HG03521 (cell line): Measurements from ENCODE around the gene RBM42.
"Not testable (repeated sequence)": the region's sequence is repeated elsewhere in the genome, so short reads cannot be mapped to it uniquely, and the experiment has no call there.

Source experiments
- ATAC-seq: cut with Tn5 transposase; IDR thresholded peaks from one replicate; pipeline ENCODE4 v1.9.1; 2021; ENCODE audit warnings: mild to moderate bottlenecking, moderate library complexity; ENCODE audit not compliant: unreplicated experiment

RBM42 gene

DNA sequence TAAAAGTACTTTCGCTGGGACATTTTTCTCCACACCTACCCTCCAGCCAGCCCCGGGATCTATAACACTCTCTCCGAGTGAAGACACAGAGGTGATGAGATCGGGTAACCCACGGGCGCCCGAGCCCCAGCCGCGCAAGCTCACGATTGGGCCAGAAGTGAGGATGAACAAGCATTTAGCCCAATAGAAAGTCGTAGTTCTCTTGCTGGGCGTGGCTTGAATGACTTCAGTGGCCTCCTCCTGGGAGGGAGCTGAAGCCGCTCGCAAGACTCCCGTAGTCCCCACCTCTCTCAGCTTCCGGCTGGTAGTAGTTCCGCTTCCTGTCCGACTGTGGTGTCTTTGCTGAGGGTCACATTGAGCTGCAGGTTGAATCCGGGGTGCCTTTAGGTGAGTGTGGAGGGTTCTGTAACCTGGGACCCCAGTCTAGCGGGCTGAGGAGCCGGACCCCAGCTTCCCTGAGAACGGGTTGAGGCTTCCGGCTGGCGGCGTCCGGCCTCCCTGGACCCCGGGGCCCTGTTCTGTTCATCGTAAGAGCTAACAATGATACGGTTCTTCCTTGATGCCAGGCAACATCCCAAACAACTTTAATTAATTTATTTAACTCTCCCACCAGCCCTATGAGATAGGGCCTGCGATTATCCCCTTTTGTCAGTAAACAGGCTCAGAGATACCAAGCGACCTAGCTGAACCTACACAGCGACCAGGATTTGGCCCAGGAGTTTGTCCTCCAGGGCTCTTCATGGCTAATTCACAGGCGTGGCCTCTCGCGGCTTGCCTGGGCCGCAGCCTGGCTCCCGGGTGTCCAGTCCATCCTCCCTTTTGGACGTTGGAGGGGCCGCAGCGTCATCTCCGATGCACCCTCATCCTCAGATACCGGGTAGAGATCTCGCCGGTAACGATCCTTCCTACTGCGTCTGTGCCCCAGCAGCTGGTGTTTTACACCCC is 19.5 kb downstream of the RBM42 start, which contains the start of gene COX6B1:
Gene COX6B1 (plus strand): TSS at position 307 of the 945 bp plus-strand sequence. CDS start 2,921 bp downstream, outside the sequence.
- ATAC-seq = peak; percentile 55

DNA sequence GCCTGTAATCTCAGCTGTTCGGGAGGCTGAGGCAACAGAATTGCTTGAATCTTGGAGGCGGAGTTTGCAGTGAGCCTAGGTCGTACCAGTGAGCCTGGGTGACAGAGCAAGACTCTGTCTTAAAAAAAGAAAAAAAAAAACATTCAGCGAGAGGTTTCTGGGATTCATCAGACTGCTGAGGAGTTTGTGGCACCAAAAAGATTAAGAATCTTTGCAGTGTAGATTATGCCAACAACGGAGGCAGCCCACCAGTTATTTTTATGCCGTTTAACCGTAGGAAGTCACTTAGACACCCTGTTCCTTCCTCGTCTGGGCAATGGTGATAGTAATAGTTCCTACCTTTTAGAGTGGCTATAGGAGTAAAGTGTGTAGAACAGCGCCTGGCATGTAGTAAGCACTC is 21.7 kb downstream of the RBM42 start:
- no peak for ATAC-seq

DNA sequence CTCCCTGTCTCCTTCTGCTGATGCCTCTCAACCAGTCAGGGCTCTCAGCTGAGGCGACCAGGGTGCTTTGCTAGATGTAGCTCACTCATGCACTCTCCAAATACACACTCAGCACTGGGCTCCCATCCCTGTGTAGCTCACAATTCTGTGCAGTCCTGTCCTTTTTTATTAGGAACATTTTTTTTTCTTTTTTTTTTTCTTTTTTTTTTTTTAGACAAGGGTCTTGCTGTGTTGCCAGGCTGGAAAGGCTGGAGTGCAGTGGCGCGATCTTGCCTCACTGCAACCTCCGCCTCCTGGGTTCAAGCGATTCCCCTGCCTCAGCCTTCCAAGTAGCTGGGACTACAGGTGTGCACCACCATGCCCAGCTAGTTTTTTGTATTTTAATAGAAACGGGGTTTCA is 26.0 kb downstream of the RBM42 start:
- not testable (repeated sequence) for ATAC-seq

DNA sequence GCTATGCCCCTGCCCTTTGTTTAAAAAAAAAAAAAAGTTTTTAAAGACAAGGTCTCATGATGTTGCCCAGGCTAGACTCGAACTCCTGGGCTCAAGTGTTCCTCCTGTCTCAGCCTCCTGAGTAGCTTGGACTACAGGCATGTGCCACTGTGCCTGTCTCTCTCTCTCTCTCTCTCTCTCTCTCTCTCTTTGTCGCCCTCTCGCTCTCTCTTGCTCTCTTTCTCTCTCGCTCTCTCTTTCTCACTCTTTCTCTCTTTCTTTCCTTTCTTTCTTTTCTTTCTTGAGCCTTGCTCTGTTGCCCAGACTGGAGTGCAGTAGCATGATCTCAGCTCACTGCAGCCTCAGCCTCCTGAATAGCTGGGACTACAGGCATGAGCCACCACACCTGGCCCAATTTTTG is 26.8 kb downstream of the RBM42 start:
- no peak for ATAC-seq

DNA sequence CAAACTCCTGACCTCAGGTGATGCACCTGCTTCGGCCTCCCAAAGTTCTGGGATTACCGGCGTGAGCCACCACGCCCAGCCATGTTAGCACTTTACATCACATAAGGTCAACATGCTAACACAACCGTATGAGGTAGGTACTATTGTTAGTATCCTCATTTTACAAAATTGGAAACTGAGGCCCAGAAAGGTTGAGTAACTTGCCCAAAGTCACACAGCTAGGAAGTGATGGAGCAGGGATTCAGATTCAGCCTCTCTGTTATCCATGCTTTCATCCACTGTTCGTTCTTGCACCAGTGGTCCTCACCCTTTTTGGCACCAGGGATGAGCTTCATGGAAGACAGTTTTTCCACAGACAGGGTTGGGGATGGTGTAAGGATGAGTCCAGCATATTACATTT is 27.9 kb downstream of the RBM42 start:
- no peak for ATAC-seq

DNA sequence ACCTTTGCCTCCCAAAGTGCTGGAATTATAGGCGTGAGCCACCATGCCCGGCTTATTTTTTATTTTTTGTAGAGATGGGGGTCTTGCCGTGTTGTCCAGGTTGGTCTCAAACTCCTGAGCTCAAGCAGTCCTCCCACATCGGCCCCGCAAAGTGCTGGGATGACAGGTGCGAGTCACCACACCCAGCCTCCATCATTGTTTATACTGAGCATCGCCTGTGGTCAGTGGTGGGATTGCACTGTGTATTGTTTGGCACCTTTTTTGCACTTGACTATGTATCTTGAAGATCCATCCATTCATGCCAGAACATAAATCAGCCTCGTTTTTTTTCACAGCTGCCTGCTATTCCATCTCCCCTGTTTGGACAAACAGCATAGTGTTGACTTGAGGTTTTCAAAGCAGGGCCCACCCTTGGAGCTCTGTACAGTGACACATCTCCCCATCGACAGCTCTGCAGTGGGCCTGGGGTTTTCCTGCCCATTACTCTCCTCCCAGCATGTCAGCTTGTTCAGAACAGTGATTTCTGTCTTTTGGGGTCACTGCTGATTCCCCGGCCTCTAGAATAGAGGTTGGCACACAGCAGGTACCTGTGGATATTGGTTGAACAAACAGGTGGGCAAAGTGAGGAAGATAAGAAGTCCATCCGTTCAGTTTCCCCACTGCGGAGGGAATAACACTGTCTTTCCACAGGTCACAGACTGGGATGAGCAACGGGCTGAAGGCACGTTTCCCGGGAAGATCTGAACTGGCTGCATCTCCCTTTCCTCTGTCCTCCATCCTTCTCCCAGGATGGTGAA is 29.3 kb downstream of the RBM42 start:
- no peak for ATAC-seq

DNA sequence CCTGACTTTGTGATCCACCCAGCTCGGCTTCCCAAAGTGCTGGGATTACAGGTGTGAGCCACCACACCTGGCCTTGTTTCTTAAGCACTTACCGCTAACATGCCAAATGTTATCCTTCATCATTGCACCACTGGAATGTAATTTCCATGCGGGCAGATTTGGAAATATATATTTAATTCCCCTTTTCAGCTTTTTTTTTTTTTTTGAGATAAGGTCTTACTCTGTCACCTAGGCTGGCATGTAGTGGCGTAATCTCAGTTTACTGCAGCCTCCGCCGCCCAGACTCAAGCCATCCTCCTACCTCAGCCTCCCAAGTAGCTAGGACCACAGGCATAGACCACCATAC is 33.1 kb downstream of the RBM42 start:
- ATAC-seq = no peak

DNA sequence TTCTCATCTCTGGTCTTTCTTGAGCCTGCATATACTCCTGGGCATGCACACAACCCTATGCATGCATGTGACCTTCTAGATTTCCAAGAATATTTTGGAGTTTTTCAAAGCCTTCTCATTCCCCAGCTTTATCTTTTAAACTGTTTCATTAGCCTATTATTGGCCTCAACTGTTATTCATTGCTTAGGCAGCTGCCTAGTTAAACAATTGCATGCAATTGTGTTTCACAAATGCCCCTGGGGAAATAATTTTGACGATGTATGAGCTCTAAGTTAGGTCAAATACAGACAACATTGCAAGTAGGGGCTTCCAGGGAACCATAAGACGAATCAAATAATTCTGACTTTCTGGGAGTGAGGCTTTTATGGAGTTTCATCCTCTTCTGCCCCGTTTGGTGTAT is 35.1 kb downstream of the RBM42 start:
- no peak for ATAC-seq

DNA sequence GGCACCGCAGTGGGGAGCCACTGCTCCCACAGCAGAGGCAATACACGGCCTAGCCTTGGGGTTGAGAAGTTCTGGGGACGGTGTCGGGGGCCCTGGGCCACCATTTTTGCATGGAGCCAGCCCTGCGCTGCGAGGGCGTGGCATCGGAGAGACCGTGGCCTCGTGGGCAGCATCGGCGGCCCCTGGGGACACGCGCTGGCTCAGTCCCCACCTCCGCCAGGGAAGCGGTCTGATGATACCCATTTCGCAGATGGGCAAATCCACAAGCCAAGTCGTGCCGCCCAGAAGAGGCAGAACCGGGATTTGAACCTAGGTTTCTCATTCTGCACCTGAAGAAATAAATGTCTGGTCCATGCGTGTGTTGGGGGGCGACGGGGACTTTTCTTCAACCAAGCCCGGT is 36.3 kb downstream of the RBM42 start:
- no peak for ATAC-seq

DNA sequence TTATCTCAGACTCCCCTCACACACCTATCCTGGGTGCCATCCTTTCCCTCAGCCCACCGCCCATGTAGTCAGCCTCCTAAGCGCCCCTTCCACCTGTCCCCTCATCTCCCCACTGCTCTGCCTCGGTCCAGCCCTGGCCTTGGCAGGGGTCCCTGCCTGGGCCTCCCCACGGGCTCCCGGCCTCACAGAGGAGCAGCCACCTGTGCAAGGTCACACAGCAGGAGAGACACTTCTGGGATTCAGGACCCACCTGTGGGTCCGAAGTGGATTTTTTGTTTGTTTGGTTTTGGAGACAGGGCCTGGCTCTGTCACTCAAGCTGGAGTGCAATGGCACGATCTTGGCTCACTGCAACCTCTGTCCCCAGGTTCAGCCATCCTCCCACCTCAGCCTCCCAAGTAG is 36.8 kb downstream of the RBM42 start:
- ATAC-seq = no peak

DNA sequence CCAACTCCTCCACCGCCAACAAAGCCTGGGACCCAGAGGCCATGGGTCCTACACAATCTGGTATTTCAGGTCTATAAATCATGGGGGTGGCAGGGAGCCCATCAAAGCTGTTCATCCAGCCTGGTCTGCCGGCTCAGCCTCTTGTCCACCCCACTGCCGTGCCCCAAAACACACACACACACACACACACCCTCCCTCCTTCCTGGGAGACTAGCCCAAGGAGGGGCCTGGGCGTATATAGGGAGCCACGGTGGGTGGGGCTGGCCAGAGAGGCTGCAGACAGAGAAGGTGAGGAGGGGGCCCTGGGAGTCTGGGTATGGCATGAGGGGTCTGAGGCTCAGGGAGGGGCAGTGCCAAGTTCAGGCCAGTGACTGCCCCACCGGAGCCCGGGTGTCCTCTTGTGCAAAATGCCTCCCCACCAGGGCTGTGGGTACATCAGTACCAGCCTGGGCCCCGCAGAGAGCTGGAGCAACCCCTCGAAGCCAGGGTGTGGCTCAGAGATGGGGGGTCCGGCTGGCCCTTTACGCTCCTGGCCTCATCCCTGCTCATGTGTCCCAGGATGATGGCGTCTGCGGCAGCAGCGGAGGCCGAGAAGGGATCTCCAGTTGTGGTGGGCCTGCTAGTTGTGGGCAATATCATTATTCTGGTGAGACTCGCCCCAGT is 37.5 kb downstream of the RBM42 start, which contains the start of gene UPK1A:
Gene UPK1A (plus strand): TSS at position 267 of the 663 bp plus-strand sequence. CDS start 296 bp downstream, at position 563.
- ATAC-seq = no peak

DNA sequence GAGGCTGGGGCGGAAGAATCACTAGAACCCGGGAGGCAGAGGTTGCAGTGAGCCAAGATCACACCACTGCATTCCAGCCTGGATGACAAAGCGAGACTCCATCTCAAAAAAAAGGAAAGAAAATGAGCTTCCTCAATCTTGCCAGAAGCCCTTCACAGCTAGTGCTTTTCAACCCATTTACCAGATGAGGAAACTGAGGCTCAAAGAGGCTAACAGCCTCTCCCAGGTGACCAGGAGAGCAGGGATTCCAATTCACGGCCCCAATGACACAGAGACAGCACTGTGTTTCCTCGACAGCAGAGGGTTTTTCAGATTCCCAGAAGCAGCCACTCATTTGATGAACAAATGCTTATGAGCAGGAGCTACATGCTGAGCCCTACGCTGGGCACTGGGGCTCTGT is 40.7 kb downstream of the RBM42 start:
- ATAC-seq = no peak

DNA sequence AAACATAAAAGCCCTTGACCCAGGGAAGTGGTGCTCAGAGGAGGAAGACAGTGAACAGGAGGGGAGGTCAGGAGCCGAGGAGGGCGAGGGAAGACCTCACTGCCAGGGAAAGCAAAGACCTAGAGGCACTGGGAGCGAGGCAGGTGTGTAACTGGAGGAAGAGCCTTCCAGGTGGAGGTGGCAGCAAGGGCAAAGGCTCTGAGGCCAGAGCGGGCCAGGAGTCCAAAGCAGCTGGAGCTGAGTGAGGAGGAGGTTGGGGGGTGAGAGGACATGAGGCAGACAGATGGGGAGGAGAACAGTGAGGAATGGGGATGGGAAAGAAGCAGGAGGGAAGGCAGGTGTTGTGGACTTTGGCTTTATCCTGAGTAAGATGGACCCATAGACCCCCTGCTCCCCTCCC is 41.1 kb downstream of the RBM42 start:
- ATAC-seq = no peak

DNA sequence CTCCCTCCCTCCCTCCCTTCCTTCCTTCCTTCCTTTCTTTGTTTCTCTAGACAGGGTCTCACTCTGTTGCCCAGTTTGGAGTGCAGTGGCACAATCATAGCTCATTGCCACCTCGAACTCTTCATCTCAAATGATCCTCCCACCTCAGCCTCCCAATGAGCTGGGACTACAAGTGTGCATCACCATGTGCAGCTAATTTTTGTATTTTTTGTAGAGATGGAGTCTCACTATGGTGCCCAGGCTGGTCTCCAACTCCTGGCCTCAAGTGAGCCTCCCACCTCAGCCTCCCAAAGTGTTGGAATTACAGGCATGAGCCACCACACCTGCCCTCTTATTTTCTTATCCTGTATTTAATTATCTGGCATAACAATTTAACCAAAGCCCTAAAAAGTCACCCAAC is 41.9 kb downstream of the RBM42 start:
- no peak for ATAC-seq

DNA sequence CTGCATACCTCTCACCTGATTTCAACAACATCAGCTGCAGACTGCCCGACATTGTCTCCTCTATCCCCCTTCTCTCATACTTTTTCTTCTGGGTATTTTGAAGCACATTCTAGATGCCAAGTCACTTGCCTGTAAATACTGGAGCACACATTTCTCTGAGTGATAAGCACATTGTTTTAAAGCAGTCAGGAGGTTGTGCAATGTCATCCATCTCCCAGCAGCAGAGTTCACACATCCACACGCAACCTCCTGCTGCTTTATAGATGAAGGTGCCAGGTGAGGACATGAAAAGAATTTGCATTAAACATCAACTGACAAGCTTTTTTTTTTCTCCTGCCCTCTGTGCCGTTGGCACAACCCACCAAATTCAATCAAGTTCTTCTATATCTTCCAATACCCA is 43.0 kb downstream of the RBM42 start:
- no peak for ATAC-seq

DNA sequence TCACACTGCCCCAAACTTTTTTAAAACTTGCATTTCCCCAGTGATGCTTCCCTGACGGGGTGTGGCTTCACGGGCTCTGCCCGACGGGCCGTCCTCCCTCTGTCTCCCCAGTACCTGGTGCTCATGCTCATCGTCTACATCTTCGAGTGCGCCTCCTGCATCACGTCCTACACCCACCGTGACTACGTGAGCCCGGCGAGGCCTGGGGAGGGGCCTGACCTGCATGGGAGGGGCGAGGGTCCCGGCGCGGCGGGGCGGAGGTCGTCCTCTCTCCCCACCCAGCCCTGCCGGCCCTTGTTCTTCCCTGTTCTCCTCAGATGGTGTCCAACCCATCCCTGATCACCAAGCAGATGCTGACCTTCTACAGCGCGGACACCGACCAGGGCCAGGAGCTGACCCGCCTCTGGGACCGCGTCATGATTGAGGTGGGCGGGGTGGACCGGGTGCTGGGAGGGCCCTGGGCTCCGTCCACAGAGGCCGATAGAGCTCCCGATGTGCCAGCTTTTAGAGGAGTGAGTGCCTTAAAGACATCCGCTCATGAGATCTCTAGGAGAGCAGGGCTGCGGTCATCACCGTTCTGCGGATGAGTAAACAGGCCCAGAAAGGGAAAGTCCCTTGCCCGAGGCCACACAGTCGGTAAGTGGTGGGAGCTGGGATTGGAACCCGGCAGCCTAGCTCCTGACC is 44.4 kb downstream of the RBM42 start:
- no peak for ATAC-seq

DNA sequence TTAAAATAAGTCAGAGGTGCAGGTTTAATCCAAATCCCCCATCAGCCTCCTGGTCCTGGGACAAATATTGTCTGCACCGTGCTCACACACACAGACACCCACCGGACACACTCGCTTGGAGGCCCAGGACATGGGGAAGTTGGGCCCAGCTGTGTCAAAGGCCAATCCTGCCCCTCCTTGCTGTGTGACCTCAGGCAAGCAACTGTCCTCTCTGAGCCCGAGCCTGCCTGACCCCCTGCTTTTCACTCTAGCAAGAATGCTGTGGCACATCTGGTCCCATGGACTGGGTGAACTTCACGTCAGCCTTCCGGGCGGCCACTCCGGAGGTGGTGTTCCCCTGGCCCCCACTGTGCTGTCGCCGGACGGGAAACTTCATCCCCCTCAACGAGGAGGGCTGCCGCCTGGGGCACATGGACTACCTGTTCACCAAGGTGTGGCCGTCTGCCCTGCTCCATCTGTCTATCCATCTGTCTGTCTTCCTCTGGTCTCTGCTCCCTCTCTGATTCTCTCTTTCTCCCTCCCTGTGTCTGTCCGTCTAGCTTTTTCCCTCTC is 46.8 kb downstream of the RBM42 start:
- ATAC-seq = no peak
